ENCODE results near the gene H2BW2.
A peak's percentile ranks its signal among the peaks of the same experiment; 100 is the strongest.

The H2BW2 gene

GRCh38 chrX:104039689-104040505 lies at the start of gene H2BW2:
TSS of gene H2BW2 (plus strand) at chrX:104039956. CDS start at chrX:104039995, 39 bp downstream.
- Histone ChIP-seq H3K9me3 (ENCODE audit: insufficient read depth, low read length) (no peaks in the 10 kb centered on the region), H3K27ac (ENCODE audit: low read length) (no peak within 1 kb of the TSS), H3K9ac (ENCODE audit: low read length) (no peak within 1 kb of the TSS), H2AFZ (ENCODE audit: low read depth, low read length) (no peak within 1 kb of the TSS), H3K27me3 (ENCODE audit: low read depth, low read length) (no peaks in the 10 kb centered on the region), H4K20me1 (ENCODE audit: insufficient read depth, low read length) (no peaks in the 10 kb centered on the region), H3K4me2 (ENCODE audit: low read length) (no peak within 1 kb of the TSS), H3K4me1 (ENCODE audit: low read length) (no peaks in the 10 kb centered on the region), H3K4me3 (ENCODE audit: low read length) (no peak within 1 kb of the TSS), H3K79me2 (ENCODE audit: low read length) (no peaks in the 10 kb centered on the region), H3K36me3 (replicated peaks; ENCODE audit: low read depth, low read length) (no peaks in the 10 kb centered on the region)
- no peak for TF ChIP-seq EZH2phosphoT487 (IDR thresholded peaks at IDR 0.05; ENCODE audit: low read depth)
- TF ChIP-seq, protein P1, sequence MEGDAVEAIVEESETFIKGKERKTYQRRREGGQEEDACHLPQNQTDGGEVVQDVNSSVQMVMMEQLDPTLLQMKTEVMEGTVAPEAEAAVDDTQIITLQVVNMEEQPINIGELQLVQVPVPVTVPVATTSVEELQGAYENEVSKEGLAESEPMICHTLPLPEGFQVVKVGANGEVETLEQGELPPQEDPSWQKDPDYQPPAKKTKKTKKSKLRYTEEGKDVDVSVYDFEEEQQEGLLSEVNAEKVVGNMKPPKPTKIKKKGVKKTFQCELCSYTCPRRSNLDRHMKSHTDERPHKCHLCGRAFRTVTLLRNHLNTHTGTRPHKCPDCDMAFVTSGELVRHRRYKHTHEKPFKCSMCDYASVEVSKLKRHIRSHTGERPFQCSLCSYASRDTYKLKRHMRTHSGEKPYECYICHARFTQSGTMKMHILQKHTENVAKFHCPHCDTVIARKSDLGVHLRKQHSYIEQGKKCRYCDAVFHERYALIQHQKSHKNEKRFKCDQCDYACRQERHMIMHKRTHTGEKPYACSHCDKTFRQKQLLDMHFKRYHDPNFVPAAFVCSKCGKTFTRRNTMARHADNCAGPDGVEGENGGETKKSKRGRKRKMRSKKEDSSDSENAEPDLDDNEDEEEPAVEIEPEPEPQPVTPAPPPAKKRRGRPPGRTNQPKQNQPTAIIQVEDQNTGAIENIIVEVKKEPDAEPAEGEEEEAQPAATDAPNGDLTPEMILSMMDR (IDR thresholded peaks at IDR 0.05; ENCODE audit: low read depth, low read length) = no peak

GRCh38 chrX:103999234-103999633 lies 40.5 kb upstream of the H2BW2 start:
- Histone ChIP-seq H3K4me2 (ENCODE audit: low read length) (peak overlapping the region; percentile 52), H3K9me3 (ENCODE audit: insufficient read depth, low read length) (no peaks in the 10 kb centered on the region), H3K4me3 (ENCODE audit: low read length) (no peak overlapping the region), H3K79me2 (ENCODE audit: low read length) (no peaks in the 10 kb centered on the region), H3K27ac (ENCODE audit: low read length) (no peak overlapping the region), H3K27me3 (ENCODE audit: low read depth, low read length) (peaks cover 8% of the 10 kb centered on the region; the same call in 1 of the 2 replicates), H4K20me1 (ENCODE audit: insufficient read depth, low read length) (no peaks in the 10 kb centered on the region), H2AFZ (ENCODE audit: low read depth, low read length) (no peak overlapping the region), H3K9ac (ENCODE audit: low read length) (no peak overlapping the region), H3K4me1 (ENCODE audit: low read length) (peaks cover 7% of the 10 kb centered on the region), H3K36me3 (replicated peaks; ENCODE audit: low read depth, low read length) (no peaks in the 10 kb centered on the region)
- TF ChIP-seq, protein P1 (IDR thresholded peaks at IDR 0.05; ENCODE audit: low read depth, low read length) = no peak
- TF ChIP-seq EZH2phosphoT487 (IDR thresholded peaks at IDR 0.05; ENCODE audit: low read depth) = no peak

DNA sequence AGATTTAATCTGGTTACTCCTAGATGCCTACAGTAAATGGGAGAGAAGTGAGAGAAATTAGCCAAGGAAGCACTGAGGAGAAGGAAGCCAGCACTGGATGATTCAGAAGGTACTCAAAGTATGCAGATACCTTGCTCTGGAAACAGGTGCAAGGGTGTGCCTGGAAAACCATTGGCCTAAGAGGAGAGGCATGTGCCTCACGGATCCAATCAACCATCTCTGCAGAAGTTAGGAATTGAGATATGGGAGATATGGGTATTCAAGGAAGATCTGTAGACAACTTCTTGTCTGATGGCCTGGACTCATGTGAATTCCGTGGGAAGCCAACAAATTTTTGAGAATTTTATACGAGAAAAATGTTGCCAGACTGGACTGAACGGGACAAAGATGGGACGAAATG lies 30.9 kb upstream of the H2BW2 start:
- H3K4me2 ChIP-seq (ENCODE audit: low read length) = no peak overlapping the region
- H3K9ac ChIP-seq (ENCODE audit: low read length) = no peak overlapping the region
- no peaks in the 10 kb centered on the region for H3K27me3 ChIP-seq (ENCODE audit: low read depth, low read length)

GRCh38 chrX:104013158-104013557 lies 26.6 kb upstream of the H2BW2 start:
- no peak overlapping the region for H3K9ac ChIP-seq (ENCODE audit: low read length)
- no peak overlapping the region for H2AFZ ChIP-seq (ENCODE audit: low read depth, low read length)
- no peaks in the 10 kb centered on the region for H3K9me3 ChIP-seq (ENCODE audit: insufficient read depth, low read length)
- H4K20me1 ChIP-seq (ENCODE audit: insufficient read depth, low read length) = no peaks in the 10 kb centered on the region
- no peaks in the 10 kb centered on the region for H3K4me1 ChIP-seq (ENCODE audit: low read length)
- no peak for TF ChIP-seq EZH2phosphoT487 (IDR thresholded peaks at IDR 0.05; ENCODE audit: low read depth)
- TF ChIP-seq, protein P1 (IDR thresholded peaks at IDR 0.05; ENCODE audit: low read depth, low read length) = no peak
- H3K36me3 ChIP-seq (replicated peaks; ENCODE audit: low read depth, low read length) = no peaks in the 10 kb centered on the region
- no peak overlapping the region for H3K4me2 ChIP-seq (ENCODE audit: low read length)
- H3K27ac ChIP-seq (ENCODE audit: low read length) = no peak overlapping the region
- no peaks in the 10 kb centered on the region for H3K79me2 ChIP-seq (ENCODE audit: low read length)
- H3K27me3 ChIP-seq (ENCODE audit: low read depth, low read length) = no peaks in the 10 kb centered on the region
- no peak overlapping the region for H3K4me3 ChIP-seq (ENCODE audit: low read length)

More for the DNA sequence above, 30.9 kb upstream of the H2BW2 start:
- Histone ChIP-seq H3K79me2 (ENCODE audit: low read length) (no peaks in the 10 kb centered on the region), H4K20me1 (ENCODE audit: insufficient read depth, low read length) (no peaks in the 10 kb centered on the region), H3K36me3 (replicated peaks; ENCODE audit: low read depth, low read length) (no peaks in the 10 kb centered on the region), H3K27ac (ENCODE audit: low read length) (no peak overlapping the region), H2AFZ (ENCODE audit: low read depth, low read length) (no peak overlapping the region), H3K4me3 (ENCODE audit: low read length) (no peak overlapping the region), H3K9me3 (ENCODE audit: insufficient read depth, low read length) (no peaks in the 10 kb centered on the region), H3K4me1 (ENCODE audit: low read length) (no peaks in the 10 kb centered on the region)
- TF ChIP-seq, protein P1 (IDR thresholded peaks at IDR 0.05; ENCODE audit: low read depth, low read length) = no peak
- no peak for TF ChIP-seq EZH2phosphoT487 (IDR thresholded peaks at IDR 0.05; ENCODE audit: low read depth)
